SH-SY5Y (cell line): ENCODE data around the gene ELMO1.

Experiments
- GATA2 ChIP-seq: IDR thresholded peaks from 2 replicates; pipeline ENCODE4 v1.6.1; 2011; ENCODE audit warnings: mild to moderate bottlenecking, low read depth, low read length
- GATA3 ChIP-seq: IDR thresholded peaks from 2 replicates; pipeline ENCODE4 v1.6.1; 2011; ENCODE audit warnings: low read depth, mild to moderate bottlenecking, low read length, moderate library complexity

- TF ChIP-seq GATA3 (no peak), GATA2 (no peak)
Measured at GRCh38 chr7:37259319-37259821, 189.3 kb downstream of the ELMO1 start.
